OCI-LY3 (cell line): ENCODE measurements around the gene PABPN1.

Experiments
- CTCF ChIP-seq: fragments of 200-600, 300-600 bp; sonication (generic); IDR thresholded peaks from 2 replicates; pipeline ENCODE4 v1.5.1; 2014; ENCODE audit warnings: antibody characterized with exemption, low read length, low read depth
- EZH2phosphoT487 ChIP-seq: fragments of 200-600 bp; shearing (Covaris generic); IDR thresholded peaks from 2 replicates; pipeline ENCODE4 v1.6.1; 2018; ENCODE audit warnings: antibody characterized with exemption, mixed run types, low read depth

GRCh38 chr14:23297096-23297495, 24.2 kb upstream of the PABPN1 start:
- no peak for TF ChIP-seq CTCF
- TF ChIP-seq EZH2phosphoT487: no peak
